HepG2 (cell line): ENCODE results near the gene SRSF4. TPM values are rescaled to one million over a fixed set of nuclear protein-coding genes. Genes with fewer than 3 reads are reported as not detected.

Experiments used
- ARID2 ChIP-seq: sonication (generic); formaldehyde crosslinking; IDR thresholded peaks from 2 replicates; pipeline ENCODE4 v1.8.1; 2022; ENCODE audit warnings: mild to moderate bottlenecking, missing genetic modification reagents, borderline replicate concordance
- ATM ChIP-seq: fragments of 450-650 bp; IDR thresholded peaks from 2 replicates; pipeline ENCODE4 v1.7.1; 2017; ENCODE audit warnings: mild to moderate bottlenecking, borderline replicate concordance
- KDM2A ChIP-seq: sonication (generic); formaldehyde crosslinking; IDR thresholded peaks from 2 replicates; pipeline ENCODE4 v1.4.0; 2020; ENCODE audit warnings: low read depth, missing genetic modification reagents, borderline replicate concordance
- KDM5B ChIP-seq: sonication (generic); formaldehyde crosslinking; IDR thresholded peaks from 2 replicates; pipeline ENCODE4 v1.4.0; 2020; ENCODE audit warnings: missing genetic modification reagents, mild to moderate bottlenecking, borderline replicate concordance
- NFE2L1 ChIP-seq: sonication (generic); formaldehyde crosslinking; IDR thresholded peaks from 2 replicates; pipeline ENCODE4 v1.4.0; 2020; ENCODE audit warnings: missing genetic modification reagents, mild to moderate bottlenecking, borderline replicate concordance
- NFKBIZ ChIP-seq: IDR thresholded peaks from 2 replicates; pipeline ENCODE4 v1.6.1; 2018; ENCODE audit warnings: missing genetic modification reagents, missing compliant biosample characterization
- POLR2G ChIP-seq: fragments of 200-400 bp; formaldehyde crosslinking; IDR thresholded peaks from 2 replicates; pipeline ENCODE4 v1.6.1; 2018; ENCODE audit warnings: mild to moderate bottlenecking, low read depth, low read length, moderate library complexity
- TEAD2 ChIP-seq: sonication (generic); formaldehyde crosslinking; IDR thresholded peaks from 2 replicates; pipeline ENCODE4 v1.9.0; 2021; ENCODE audit warnings: missing genetic modification reagents
- TRAFD1 ChIP-seq: sonication (generic); formaldehyde crosslinking; IDR thresholded peaks from 2 replicates; pipeline ENCODE4 v1.5.1; 2020; ENCODE audit warnings: missing genetic modification reagents, mild to moderate bottlenecking, borderline replicate concordance
- ZNF607 ChIP-seq: sonication (generic); formaldehyde crosslinking; IDR thresholded peaks from 2 replicates; pipeline ENCODE4 v1.5.1; 2020; ENCODE audit warnings: missing genetic modification reagents, mild to moderate bottlenecking, borderline replicate concordance
- ZNF784 ChIP-seq: sonication (generic); formaldehyde crosslinking; IDR thresholded peaks from 2 replicates; pipeline ENCODE4 v1.5.1; 2020; ENCODE audit warnings: missing genetic modification reagents, mild to moderate bottlenecking, borderline replicate concordance
- polyA plus RNA-seq, 8 experiments: library from polyadenylated mRNA; depleted of rRNA in 3 of 8; stranded (reverse) in 7 of 8; unstranded in 1 of 8; fragments of >200 nt; fragmentation: Illumina TruSeq in 4 of 8; extraction: Trizol in 4 of 8; gene quantifications; 2 replicates each; pipeline versions ENCODE4 v1.2.1 to v1.2.3, GENCODE V29; 2011 to 2016; ENCODE audit warnings: low read depth in 4 of 8, missing spikeins in 1 of 8, mixed read lengths in 1 of 8; ENCODE audit not compliant: insufficient read depth in 1 of 8
- total RNA-seq, 5 experiments: library from RNA; depleted of rRNA; stranded (reverse); fragments of >200 nt; fragmentation: Illumina TruSeq; extraction: Trizol; gene quantifications; 2 replicates each; pipeline ENCODE4 v1.2.3, GENCODE V29; 2016; ENCODE audit warnings: low read depth in 1 of 5
- TF ChIP-seq, protein P1 (sequence below): sonication (generic); formaldehyde crosslinking; IDR thresholded peaks from 2 replicates; pipeline ENCODE4 v1.8.0; 2023; ENCODE audit warnings: mild to moderate bottlenecking, missing genetic modification reagents
- TF ChIP-seq, protein P2 (sequence below): sonication (generic); formaldehyde crosslinking; IDR thresholded peaks from 2 replicates; pipeline ENCODE4 v1.4.0; 2020; ENCODE audit warnings: missing genetic modification reagents, borderline replicate concordance
- TF ChIP-seq, protein P3 (sequence below), 2 experiments: sonication (generic) in 1 of 2; formaldehyde crosslinking in 1 of 2; IDR thresholded peaks; 2 replicates each; pipeline versions ENCODE4 v1.4.0 to v1.6.1; 2018 to 2020; ENCODE audit warnings: missing genetic modification reagents in 2 of 2, borderline replicate concordance in 1 of 2, low read depth in 1 of 2, mild to moderate bottlenecking in 1 of 2, missing biosample characterization in 1 of 2
- TF ChIP-seq, protein P4 (sequence below): sonication (generic); formaldehyde crosslinking; IDR thresholded peaks from 2 replicates; pipeline ENCODE4 v1.4.0; 2020; ENCODE audit warnings: missing genetic modification reagents, borderline replicate concordance

The SRSF4 gene
- total and polyA plus RNA-seq, 2 of the 13 experiments (the other 11 are each of a cell fraction or from before 2014, with no cell fraction given), result 37.7 to 50.9 TPM

- TF ChIP-seq, protein P1, sequence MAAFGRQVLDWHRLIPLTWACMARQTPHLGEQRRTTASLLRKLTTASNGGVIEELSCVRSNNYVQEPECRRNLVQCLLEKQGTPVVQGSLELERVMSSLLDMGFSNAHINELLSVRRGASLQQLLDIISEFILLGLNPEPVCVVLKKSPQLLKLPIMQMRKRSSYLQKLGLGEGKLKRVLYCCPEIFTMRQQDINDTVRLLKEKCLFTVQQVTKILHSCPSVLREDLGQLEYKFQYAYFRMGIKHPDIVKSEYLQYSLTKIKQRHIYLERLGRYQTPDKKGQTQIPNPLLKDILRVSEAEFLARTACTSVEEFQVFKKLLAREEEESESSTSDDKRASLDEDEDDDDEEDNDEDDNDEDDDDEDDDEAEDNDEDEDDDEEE (CRISPR knock-in tag), result no peak
- no peak for TF ChIP-seq TEAD2
- TF ChIP-seq ZNF607 (CRISPR knock-in tag), result no peak
- TF ChIP-seq, protein P2, sequence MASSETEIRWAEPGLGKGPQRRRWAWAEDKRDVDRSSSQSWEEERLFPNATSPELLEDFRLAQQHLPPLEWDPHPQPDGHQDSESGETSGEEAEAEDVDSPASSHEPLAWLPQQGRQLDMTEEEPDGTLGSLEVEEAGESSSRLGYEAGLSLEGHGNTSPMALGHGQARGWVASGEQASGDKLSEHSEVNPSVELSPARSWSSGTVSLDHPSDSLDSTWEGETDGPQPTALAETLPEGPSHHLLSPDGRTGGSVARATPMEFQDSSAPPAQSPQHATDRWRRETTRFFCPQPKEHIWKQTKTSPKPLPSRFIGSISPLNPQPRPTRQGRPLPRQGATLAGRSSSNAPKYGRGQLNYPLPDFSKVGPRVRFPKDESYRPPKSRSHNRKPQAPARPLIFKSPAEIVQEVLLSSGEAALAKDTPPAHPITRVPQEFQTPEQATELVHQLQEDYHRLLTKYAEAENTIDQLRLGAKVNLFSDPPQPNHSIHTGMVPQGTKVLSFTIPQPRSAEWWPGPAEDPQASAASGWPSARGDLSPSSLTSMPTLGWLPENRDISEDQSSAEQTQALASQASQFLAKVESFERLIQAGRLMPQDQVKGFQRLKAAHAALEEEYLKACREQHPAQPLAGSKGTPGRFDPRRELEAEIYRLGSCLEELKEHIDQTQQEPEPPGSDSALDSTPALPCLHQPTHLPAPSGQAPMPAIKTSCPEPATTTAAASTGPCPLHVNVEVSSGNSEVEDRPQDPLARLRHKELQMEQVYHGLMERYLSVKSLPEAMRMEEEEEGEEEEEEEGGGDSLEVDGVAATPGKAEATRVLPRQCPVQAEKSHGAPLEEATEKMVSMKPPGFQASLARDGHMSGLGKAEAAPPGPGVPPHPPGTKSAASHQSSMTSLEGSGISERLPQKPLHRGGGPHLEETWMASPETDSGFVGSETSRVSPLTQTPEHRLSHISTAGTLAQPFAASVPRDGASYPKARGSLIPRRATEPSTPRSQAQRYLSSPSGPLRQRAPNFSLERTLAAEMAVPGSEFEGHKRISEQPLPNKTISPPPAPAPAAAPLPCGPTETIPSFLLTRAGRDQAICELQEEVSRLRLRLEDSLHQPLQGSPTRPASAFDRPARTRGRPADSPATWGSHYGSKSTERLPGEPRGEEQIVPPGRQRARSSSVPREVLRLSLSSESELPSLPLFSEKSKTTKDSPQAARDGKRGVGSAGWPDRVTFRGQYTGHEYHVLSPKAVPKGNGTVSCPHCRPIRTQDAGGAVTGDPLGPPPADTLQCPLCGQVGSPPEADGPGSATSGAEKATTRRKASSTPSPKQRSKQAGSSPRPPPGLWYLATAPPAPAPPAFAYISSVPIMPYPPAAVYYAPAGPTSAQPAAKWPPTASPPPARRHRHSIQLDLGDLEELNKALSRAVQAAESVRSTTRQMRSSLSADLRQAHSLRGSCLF (CRISPR knock-in tag), result no peak
- no peak for TF ChIP-seq ATM
- no peak for TF ChIP-seq ARID2 (CRISPR knock-in tag)
- TF ChIP-seq ZNF784 (CRISPR knock-in tag), result no peak
- TF ChIP-seq NFE2L1 (CRISPR knock-in tag), result peak; percentile 49; the same call in 1 of the 2 replicates
- TF ChIP-seq, protein P3, sequence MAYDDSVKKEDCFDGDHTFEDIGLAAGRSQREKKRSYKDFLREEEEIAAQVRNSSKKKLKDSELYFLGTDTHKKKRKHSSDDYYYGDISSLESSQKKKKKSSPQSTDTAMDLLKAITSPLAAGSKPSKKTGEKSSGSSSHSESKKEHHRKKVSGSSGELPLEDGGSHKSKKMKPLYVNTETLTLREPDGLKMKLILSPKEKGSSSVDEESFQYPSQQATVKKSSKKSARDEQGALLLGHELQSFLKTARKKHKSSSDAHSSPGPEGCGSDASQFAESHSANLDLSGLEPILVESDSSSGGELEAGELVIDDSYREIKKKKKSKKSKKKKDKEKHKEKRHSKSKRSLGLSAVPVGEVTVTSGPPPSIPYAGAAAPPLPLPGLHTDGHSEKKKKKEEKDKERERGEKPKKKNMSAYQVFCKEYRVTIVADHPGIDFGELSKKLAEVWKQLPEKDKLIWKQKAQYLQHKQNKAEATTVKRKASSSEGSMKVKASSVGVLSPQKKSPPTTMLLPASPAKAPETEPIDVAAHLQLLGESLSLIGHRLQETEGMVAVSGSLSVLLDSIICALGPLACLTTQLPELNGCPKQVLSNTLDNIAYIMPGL (CRISPR knock-in tag; IDR thresholded peaks at IDR 0.05; ENCODE audit: borderline replicate concordance in 1 of 2, low read depth in 1 of 2), result peak in 1 of 2 experiments; percentile 72; a peak in 2 of 4 replicates
- TF ChIP-seq, protein P4, sequence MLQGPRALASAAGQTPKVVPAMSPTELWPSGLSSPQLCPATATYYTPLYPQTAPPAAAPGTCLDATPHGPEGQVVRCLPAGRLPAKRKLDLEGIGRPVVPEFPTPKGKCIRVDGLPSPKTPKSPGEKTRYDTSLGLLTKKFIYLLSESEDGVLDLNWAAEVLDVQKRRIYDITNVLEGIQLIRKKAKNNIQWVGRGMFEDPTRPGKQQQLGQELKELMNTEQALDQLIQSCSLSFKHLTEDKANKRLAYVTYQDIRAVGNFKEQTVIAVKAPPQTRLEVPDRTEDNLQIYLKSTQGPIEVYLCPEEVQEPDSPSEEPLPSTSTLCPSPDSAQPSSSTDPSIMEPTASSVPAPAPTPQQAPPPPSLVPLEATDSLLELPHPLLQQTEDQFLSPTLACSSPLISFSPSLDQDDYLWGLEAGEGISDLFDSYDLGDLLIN, result no peak
- no peak for TF ChIP-seq TRAFD1 (CRISPR knock-in tag)
- TF ChIP-seq NFKBIZ (CRISPR knock-in tag), result no peak
- TF ChIP-seq POLR2G, result 0 out of 2 replicates have a peak, but pooled peaks have one; percentile 47
- peak; percentile 68; the same call in 1 of the 2 replicates for TF ChIP-seq KDM2A (CRISPR knock-in tag)
- no peak; the same call in 1 of the 2 replicates for TF ChIP-seq KDM5B
Observed at GRCh38 chr1:29124366-29125236, 57.1 kb downstream of the SRSF4 start (continued).
